ENCODE measurements around the gene GSN.

GSN gene

DNA sequence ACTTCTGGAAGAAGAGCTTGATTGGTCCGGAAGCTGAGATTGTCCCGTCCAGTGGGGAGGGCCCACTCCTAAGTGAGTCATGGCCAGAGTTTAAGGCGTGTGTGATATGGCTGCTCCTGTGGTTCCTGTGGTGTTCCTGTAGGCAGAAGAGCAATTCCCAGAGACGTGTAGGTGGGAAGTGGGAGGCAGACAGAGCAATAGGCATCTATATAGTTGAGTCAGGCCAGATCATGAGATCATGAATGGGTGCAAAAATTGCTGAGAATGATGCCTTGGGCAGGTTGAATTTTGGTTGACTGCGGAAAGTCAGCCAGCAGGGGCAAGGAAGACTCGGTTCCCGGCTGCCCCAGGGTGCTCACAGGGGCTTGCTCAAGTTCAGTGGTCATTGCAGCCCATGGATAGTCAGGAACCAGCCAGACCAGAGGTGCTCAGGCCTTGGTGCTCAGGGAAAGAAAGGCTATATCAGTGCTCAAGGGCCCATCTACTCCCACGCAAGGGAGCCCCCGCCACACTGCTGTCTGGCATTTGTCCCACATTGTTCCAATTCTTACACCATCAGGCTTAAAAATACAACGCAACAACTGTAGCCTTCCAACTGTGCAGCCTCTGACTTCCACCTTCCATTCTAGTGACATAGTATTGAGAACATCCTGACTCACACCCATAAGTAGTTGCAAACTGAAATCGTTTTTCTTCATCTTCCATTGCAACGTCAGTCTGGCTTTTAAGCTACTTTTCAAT is 21.0 kb upstream of the GSN start:
- DNase-seq = no peak

DNA sequence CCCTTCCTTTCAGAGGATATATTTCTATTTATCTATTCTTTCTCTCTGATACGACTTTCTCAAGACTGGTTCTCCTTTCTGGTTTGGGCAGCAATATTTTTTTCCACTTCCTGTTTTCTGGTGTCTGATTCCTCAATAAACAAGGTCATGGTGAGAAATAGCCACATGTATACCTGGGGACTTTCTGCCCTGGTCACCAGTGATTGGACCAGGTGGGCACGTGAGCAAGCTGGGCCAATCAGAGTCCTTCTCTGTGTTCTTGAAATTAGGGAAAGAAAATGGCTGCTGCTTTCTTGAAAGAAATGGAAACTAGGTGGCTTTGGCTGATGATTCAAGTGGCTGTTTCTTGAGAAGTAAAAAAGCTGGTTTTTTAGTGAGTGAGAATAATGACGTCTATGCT is 18.4 kb upstream of the GSN start:
- DNase-seq = no peak

DNA sequence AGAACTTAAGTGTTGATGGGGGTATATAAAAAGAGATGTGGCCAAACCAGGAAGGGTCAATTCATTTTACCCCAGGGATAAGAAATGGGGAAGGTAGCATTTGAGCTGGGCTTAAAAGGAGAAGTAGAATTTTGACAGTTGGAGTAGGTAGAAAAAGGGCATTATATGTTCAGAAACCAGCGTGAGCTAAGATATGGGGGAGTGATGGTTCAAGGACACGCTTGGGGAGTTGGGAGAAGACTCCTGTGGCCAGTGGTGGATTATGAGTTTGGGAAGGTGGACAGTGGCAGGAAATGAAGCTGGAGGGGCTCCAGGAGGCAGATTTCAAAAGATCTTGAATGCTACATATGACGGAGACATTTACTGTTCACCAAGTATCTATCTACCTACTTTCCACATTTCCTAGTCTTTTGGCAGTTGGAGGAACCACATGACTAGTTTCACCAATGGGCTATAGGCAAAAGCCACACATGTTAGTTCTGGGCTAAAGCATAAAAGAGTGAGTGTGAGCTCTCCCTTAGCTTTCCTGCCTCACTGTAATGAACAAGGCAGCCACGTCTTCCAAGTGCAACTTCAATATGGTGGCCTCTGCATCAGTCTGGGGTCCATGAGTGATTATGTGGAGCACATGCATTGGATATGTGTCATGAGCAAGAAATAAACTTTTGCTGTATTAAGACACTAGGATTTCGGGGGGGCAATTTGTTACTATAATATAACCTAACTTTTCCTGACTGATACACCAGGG is 15.7 kb upstream of the GSN start:
- no peak for DNase-seq

DNA sequence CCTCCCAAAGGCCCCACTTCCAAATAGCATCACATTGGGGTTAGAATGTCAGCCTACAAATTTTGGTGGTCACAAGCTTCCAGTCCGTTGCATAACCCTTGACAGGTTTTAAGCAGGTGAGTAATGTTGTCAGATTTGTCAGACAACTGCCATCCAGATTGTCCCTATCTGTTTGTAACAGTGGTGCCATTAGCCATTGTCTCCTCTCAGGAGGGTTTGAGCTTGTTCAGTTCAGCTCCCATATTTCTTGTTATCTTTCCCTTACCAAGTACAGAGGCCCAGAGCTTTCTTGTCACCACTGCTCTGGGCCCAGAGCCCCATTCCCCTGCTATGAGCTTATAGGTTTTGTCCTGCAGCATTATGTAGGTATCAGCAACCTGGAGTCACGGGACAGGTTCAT is 14.8 kb upstream of the GSN start:
- DNase-seq = no peak

DNA sequence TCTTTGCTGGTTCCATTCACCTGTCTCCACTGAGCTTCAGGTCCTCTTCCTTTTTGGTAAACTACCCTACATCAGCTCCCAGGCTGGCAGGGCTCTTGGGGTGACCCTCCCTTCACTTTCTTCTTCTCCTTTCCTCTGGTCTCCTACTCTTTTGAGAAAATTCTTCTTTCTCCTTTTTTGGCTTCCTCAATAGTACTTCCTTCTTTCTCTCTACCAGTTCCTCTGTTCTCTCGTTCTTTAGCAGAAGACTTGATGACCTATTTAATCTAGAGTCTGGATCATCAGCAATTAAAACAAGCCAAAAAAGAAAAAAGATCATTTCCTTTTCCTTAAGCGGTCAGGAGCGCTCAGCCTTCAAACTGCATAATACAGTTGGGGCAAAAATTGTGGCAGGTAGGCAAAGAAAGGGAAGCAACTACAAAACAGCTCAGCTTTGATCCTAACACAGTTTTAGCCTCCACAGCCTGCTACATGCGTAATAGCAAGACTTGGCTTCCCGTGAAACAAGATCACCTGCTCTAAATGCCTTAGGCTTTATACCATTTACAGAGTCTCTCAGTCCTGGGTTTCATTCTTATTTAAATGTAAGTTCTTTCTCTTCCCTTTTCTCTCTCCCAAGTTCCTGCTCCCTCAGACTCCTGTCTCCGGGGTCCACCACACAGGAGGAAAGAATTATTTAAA is 14.0 kb upstream of the GSN start:
- DNase-seq = no peak

DNA sequence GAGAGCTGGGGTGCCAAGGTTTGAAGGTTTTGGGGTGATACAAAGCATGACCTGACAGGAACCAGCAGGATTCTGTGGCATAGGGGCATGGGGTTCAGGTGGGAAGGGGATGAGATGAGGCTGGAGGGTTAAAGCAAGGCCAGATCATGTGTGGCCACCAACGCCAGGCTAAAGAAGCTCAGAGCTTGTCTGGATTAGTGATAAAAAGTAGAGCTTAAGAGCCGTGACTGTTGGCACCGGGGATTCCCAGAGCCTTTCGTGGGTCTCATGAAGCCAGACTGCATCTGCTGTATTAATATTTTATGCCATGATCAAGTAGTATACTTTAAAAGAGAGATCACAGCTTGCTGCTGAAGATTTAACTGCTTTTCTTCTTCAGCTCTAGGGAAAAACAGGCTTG is 8.5 kb upstream of the GSN start:
- DNase-seq = no peak

DNA sequence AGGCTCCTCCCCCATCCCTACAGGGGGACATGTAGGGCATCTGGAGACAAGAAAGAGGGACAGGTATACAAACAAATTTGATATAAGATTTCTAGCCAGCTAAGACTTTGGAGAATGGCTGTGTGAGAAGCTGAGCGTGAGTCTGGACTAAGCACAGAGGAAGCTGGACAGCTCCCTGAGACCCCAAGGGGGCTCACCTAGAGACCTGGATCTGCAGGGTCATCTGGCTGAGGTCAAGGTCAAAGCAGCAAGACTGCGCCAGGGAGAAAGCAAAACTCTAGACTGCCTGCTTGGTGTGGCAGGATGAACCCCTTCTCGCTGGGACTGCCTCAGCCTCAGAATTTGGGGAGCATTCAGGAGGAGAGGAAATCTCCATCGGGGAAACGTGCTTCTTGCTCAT is 8.0 kb upstream of the GSN start:
- no peak for DNase-seq

DNA sequence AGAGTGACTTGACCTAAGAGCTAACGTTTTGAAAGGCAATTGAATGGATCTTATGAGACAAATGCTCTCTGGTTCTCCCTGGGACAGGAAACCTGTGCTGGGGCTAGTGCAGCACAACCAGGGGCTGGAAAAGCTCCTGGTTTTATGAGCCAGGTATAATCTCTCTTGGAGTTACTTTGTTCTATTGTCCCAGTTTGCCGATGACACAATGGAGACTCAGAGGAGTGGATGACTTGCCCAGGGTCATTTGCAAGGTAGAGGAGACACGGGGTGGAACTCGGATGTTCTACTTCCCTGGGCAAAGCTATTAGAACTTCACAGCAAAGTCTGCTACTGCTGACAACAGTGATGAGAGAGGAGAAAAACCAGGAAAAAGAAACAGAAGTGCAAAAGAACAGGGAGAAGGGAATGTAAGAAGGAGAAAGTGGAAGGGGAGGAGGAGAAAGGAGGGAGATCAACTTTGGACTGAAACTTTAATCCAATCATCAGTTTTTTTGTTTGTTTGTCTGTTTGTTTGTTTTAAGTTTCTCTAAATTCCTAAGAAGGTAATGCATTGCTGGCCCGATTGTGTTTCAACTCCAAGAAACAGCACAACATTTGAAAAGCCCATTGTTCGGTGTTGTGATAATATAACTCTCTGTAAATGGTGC is 7.4 kb upstream of the GSN start:
- no peak for DNase-seq

DNA sequence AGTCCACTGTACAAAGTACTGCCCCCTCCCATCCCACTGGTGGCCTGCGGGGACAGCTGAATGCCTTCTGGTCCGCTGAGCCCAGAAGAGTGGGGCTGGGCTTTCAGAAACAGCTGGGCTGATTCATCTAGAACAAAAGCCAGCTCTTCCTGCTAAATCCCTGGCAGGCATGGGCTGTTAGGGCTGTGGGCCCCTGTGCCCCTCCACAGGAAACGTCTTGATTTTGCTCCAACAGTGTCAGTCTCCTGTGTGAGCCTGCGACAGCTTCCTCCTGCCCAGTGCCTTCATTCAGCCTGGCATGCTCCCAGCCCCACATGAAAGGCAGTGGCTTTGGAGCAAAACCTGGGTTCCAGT is 6.9 kb upstream of the GSN start:
- no peak for DNase-seq

DNA sequence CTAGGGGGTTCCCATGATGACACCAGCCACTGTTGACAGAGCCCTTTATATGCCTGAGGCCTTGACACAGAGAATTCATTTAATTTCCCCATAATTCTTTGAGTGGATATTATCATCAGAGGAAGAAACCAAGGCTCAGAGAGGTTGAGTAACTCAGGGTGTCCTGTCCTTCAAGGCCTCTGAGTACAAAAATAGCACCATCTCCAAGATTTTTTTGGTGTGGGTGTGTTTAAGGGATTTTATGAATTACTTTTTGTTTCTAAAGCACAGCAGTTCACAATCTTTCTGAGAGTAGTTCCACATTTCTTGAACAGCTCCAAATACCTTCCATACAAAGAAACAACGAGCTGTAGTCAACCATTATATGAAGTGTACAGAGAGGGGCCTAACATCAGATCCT is 6.2 kb upstream of the GSN start:
- no peak for DNase-seq

DNA sequence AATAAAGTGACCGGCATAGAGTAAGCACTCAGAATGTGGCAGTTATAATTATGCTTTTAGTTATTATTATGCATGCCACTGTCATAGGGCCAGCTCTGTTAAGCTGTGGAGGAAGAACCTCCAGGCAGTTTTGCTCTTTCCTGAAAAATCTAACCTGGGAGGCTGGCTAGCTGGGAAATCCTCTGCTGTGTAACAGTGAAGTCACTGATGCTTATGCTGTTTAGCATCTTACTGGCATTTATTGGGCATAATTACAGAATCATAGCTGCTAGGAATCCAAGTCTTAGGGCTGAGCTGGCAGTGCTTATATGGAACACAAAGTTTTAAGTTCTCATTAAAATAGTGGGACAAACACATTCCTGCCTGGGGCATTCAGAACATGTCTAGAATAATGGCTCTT is 5.5 kb upstream of the GSN start:
- no peak for DNase-seq

DNA sequence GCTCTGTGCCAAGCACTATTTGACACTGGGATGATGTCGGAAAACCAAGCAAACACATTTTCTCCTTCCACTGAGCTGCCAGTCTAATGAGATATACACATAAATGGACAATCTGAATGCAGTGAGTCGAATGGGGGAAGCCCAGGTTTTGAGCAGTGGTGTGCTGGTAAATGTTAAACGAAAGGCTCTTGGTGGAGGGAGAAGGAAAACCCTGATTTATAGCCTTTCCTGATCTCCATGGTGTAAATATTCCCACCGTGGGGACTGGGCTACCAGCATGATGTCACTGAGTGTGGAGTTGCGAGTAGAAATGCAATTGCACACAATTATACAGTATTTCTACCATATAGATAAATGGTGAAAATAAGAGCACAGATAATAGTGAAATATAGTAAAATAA is 5.0 kb upstream of the GSN start:
- DNase-seq = no peak

DNA sequence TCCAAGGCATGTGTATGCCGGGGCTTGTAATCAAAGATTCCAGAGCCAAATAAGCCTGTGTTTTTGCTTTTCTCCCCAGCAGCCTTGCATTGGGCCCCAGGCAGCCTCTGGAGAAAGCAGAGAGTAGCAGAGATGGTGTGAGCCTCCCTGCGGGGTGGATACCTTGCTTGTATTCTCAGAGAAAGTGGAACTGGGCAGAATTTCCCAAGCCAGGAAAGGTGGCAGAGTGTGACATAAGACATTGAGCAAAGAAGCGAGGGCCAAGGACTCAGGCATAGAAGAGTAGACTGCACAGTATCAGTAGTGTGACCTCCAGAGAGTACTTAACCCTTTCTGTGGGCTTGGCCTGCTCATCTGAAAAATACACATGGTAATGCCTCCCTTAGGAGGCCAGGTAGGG is 1.6 kb upstream of the GSN start:
- DNase-seq = no peak

DNA sequence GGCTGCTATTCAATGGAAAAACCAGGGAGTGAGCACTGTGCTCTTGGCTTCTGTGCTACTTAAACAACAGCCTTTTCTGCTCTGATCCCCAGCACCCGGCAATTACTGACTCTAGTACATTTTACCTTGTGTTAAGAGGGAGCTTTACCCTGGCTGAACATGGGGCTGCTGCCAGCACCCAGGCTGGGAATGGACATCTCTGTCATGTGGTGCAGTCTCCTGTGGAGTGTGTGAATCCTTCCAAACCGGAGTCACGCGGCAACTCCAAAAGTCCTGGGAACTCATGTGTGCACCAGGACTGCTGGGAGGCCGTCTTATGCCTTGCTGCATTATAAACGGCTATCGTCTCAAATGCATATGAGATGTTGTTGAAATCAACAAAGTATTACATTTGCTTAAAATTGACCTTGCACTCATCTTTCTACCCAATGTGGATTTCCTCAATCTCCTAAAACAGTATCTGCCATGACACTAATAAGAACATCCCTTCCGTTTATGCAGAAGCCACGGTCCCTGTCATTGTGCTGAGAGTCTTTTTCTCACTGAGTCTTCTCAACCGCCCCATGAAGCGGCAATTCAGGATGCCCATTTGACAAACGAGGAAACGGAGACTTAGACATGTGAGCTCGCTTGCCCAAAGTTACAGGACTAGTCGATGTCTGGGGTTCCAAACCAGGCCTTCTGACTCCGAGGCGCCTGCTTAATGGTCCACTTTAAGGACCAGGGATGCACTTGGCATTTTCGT is 884 bp upstream of the GSN start:
- DNase-seq = no peak

DNA sequence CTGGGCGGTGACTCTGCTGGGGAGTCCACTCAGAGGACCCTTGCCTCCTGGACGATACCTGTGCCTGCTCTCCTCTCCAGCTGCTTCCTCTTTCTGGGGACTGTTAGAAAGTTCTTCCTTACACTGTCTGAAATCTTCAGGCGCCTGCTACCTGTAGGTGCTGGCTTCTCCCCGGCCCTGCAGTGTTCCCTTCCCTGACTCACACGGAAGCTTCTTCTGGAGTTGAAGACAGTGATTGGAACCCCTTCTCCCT is 562 bp downstream of the GSN start:
- no peak for DNase-seq

DNA sequence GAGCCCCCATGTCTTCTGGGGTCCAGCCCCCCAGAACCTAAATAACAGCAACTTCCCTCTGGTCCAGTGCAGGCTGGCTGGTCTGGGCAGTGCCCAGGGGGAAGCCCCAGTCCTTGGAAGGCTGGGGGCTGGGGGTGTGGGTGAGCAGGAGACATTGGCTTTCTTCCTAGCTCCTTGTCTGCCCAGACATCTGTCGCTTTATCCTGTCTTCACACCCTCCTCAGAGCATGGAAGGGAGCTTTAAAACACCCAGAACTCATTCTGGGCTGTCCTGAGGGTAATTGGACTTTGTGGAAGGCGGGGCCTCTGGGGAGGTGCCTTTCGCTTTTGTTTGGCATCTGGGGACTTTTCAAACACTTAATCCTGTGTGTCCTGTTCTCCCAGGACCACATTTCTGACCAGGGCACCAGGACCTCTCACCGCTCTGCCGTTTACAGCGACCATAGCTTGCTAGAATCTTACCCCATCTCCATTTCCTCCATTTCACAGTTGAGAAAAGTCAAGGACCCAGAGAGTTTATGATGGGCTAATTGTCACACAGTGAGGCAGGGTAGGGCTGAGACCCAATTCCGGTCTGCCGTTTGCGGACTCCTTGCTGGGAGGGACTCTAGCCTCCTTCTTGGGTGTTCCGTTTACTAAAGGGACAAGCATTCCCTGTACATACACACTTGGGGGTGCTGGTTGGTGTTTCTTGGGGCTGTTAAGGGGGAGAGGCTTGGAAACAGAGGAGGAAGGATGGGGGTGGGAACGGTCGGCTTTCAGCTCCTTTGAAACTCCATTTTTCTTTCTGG is 1.1 kb downstream of the GSN start:
- no peak for DNase-seq

DNA sequence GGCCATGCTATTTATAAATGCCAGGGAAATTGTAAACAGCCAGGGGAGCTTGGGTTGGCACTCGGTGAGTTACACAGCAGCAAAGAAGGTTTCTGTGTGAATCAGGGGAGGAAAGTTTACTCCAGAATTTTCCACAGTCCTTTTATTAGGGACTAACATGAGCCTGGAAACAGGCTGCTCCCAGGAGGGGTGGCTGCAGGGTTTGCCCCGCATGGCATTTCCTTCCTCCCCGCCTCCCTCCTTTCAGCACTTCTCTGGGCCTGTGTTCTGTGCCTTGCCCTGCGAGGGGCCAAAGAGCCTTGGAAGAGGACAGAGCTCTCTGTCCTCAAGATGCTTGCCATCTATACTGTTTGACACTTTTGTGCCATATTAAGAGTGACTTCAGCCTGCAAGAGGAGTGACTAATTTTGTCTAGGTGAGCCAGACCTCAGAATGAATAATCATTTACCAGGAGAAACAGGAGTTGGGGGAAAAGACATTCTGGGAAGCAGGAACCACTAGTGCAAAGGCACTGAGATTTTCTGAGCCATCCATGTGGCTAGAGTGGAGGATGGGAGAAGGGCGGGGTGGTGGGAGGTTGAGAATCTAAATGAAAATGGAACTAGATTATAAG is 1.8 kb downstream of the GSN start:
- DNase-seq = no peak

DNA sequence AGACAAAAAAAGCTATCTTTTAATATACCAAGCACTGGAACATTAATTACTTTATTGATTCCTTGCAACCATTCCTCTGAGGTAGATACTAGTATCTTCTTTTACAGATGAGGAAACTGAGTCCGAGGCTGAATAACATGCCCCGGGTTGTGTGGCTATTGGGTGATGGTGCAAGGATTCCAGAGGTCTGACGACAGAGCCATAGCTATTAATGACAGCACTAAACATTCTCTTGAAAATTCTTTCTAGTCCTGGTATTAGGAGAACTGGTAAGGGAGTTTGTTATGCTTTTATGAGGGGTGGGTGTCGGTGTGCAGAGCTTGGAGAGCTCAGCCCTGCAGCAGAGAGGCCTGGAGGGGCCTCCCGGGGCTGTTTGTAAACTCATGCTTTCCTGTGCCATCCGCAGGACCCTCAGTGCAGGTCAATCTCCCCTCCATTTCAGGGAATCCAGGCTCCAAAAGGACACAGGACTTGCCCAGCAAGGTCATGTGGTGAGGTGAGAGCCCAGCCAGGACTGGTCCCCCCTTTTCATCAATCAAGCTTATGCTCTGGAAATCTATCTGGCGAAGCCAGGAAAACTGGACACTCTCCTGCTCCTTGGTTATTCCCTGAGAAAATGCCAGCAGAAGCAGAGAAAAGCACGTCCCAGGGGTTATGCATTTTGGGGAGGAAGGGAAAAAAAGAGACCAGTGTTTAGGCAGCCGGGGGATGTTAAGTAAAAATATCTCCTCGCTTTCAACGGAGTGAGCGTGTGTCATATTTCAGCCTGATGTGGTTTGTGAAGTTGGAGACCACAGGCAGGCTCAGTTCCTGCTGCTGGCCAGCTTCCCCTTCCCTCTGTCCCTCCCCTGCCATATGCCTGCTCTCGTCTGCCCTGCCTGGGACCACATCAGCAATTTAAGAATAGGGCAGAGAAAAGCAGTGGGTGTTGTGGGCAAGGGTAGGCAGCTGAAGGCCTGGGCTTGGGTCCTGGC is 3.7 kb downstream of the GSN start:
- no peak for DNase-seq

DNA sequence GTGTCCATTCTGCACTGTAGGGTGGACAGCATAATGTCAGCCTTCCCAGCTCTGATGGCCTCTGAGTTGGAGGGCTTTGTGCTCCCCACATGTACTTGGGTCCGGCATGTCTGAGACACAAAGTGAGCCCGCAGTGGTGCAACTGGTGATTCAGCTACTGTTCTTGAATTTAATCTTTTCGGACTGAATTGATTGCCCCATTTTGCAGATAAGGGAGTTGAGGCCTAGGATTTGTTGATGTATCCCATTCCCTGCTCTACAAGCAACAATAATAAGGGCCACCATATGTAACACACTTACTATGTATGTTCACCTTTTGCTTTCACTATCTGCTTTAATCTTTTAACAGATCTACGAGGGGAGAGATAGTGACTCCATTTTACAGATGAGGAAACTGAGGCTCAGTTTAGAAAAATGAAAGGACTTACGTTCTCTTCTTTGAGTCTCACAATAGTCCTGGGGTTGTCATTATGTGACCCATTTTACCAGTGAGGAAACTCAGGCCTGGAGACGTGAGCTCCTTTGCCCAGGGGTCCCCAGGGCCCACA is 4.5 kb downstream of the GSN start:
- DNase-seq = no peak

DNA sequence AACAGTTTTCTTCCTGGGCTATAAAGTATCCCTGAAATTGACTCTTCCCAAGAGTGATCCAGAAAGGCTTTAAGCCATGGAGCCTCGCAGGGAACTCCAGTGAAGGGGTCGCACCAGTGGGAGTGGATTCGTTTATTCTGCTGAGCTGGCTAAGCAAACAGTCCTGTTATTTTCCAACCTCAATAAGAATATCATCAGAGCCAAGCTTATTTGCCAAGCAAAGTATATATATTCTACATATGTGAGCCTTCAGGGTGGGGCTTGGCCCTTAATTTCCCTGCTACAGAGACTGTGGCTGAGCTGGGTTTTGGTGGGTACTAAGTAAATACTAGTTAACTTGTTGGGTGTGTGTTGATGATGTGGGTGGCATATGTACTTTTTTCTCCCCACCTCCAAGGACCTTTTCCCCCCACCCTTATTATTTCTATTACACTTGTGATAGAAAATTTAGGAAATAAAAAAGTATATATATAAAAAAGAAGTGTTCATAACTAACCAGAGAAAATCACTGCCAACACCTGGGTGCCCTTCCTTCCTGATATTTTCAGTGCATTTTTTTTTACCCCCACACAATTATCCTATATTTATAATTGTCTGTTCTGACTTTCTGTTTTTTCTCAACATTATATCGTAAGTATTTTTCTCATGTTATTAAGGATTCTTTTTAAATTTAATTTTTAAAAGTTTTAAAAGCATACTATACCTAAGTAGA is 5.3 kb downstream of the GSN start:
- DNase-seq = no peak
